ENCODE results near the gene PRRT1.

The PRRT1 gene

GRCh38 chr6:32171234-32171633 is 19.5 kb upstream of the PRRT1 start:
- Histone ChIP-seq H3K36me3 (ENCODE audit: control insufficient read depth in 2 of 2, insufficient read depth in 2 of 2, low read length in 2 of 2) (peaks cover 26 to 39% of the 10 kb centered on the region in 2 donors), H3K9me3 (ENCODE audit: control insufficient read depth in 2 of 2, low read length in 2 of 2) (no peaks in the 10 kb centered on the region), H3K4me3 (ENCODE audit: low read length in 2 of 2) (no peak overlapping the region), H3K27ac (ENCODE audit: low read length) (no peak overlapping the region), H3K4me1 (ENCODE audit: control insufficient read depth, insufficient read depth, low read length) (peaks cover 22% of the 10 kb centered on the region), H3K27me3 (ENCODE audit: control insufficient read depth in 1 of 2, insufficient read depth in 2 of 2, low read length in 2 of 2) (no peaks in the 10 kb centered on the region), H3K9ac (ENCODE audit: low read length in 2 of 2) (no peak overlapping the region)

DNA sequence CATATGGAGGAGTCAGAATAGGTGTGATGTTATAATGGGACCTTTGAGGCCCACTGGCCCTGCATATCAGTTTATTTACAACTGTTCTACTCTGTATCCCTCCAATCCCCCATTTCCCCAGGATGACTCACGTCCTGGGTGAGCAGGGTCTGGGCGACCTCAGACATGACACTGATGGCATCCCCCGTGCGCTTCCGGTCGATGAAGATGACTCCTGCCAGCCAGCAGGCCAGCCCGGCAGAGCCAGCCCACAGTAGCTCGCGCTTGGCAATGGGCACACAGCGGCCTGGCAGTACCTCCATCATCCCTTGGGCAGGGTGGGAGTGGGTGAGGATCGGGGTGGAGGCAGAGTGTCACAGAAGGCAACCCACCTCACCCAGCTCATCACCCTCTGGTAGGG is 18.6 kb upstream of the PRRT1 start:
- H3K27me3 ChIP-seq (ENCODE audit: control insufficient read depth in 1 of 2, insufficient read depth in 2 of 2, low read length in 2 of 2): no peaks in the 10 kb centered on the region
- H3K4me1 ChIP-seq (ENCODE audit: control insufficient read depth, insufficient read depth, low read length): peaks cover 16% of the 10 kb centered on the region
- H3K4me3 ChIP-seq (ENCODE audit: low read length in 2 of 2): no peak overlapping the region
- H3K36me3 ChIP-seq (ENCODE audit: control insufficient read depth in 2 of 2, insufficient read depth in 2 of 2, low read length in 2 of 2): peaks cover 27 to 42% of the 10 kb centered on the region in 2 donors
- H3K9me3 ChIP-seq (ENCODE audit: control insufficient read depth in 2 of 2, low read length in 2 of 2): no peaks in the 10 kb centered on the region
- H3K9ac ChIP-seq (ENCODE audit: low read length in 2 of 2): no peak overlapping the region
- H3K27ac ChIP-seq (ENCODE audit: low read length): no peak overlapping the region

DNA sequence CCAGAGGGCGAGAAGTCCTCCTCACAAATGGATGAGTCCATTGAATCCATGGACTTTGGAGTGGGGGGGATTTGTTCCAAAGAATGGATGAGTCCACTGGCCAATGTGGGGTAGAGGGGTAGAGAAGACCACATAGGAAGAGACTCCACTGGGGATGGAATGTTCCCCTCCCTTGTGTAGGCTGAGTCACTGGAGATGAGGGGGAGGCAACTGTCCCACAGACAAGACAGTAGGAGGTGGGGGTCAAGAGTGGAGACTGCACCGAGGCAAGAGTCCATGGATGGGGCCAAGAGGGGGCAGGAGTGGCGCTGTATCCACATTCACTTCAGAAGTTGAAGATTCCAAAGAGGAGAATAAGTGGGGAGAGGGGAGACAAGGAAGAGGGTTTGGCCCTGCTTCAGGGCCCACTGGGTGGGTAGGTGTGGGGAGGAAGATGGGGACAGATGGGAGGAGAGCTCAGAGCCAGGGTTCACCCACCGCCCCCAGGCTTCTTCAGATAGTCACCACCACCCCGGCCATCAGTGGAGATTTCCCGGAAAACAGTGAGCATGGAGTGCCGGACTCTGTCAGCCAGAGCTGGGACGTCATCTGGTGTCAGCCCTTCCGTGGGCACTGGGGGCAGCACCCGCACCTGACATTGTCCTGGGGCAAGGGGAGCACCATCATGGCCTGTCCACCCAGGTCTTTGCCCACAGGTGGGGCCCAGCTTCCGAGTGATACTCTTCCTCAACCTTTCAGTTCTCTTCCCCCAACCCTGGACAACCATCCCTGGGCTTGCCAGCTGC is 17.3 kb upstream of the PRRT1 start:
- Histone ChIP-seq H3K4me1 (ENCODE audit: control insufficient read depth, insufficient read depth, low read length) (peaks cover 5% of the 10 kb centered on the region), H3K27me3 (ENCODE audit: control insufficient read depth in 1 of 2, insufficient read depth in 2 of 2, low read length in 2 of 2) (no peaks in the 10 kb centered on the region), H3K36me3 (ENCODE audit: control insufficient read depth in 2 of 2, insufficient read depth in 2 of 2, low read length in 2 of 2) (peaks cover 27 to 42% of the 10 kb centered on the region in 2 donors), H3K9ac (ENCODE audit: low read length in 2 of 2) (no peak overlapping the region), H3K27ac (ENCODE audit: low read length) (peak overlapping the region; percentile 24), H3K9me3 (ENCODE audit: control insufficient read depth in 2 of 2, low read length in 2 of 2) (no peaks in the 10 kb centered on the region), H3K4me3 (ENCODE audit: low read length in 2 of 2) (no peak overlapping the region)

- Histone ChIP-seq H3K27ac (ENCODE audit: low read length) (peak overlapping the region; percentile 18), H3K9me3 (ENCODE audit: control insufficient read depth in 2 of 2, low read length in 2 of 2) (no peaks in the 10 kb centered on the region), H3K27me3 (ENCODE audit: control insufficient read depth in 1 of 2, insufficient read depth in 2 of 2, low read length in 2 of 2) (no peaks in the 10 kb centered on the region), H3K4me1 (ENCODE audit: control insufficient read depth, insufficient read depth, low read length) (peaks cover 5% of the 10 kb centered on the region), H3K9ac (ENCODE audit: low read length in 2 of 2) (no peak overlapping the region), H3K36me3 (ENCODE audit: control insufficient read depth in 2 of 2, insufficient read depth in 2 of 2, low read length in 2 of 2) (peaks cover 27 to 44% of the 10 kb centered on the region in 2 donors), H3K4me3 (ENCODE audit: low read length in 2 of 2) (no peak overlapping the region)
Measured at GRCh38 chr6:32168350-32168749, 16.6 kb upstream of the PRRT1 start.

DNA sequence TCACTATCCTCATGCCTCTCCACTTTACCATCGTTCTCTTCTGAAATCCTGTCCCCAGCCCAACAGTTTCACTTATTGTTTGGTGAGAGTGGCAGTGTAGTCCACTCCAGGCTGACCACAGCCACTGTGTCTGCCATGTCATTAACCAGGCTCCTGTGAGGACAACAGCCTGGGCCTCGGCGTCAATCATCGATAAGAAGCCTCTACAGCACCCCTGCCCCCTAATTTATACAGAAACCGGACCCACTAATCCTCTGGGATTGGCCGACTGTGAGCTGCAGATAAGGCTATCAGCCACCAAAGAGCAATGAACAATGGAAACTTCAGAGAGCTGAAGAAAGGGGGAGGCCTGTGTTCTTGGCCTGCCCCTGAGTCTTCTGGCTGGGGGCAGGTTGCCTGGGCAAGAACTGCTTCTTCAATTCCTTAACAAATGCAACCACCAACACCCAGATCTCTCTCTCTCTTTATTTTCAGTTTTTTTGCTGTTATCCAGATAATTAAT is 16.1 kb upstream of the PRRT1 start:
- peaks cover under 1% of the 10 kb centered on the region for H3K4me1 ChIP-seq (ENCODE audit: control insufficient read depth, insufficient read depth, low read length)
- H3K9me3 ChIP-seq (ENCODE audit: control insufficient read depth in 2 of 2, low read length in 2 of 2): no peaks in the 10 kb centered on the region
- H3K4me3 ChIP-seq (ENCODE audit: low read length in 2 of 2): no peak overlapping the region
- H3K36me3 ChIP-seq (ENCODE audit: control insufficient read depth in 2 of 2, insufficient read depth in 2 of 2, low read length in 2 of 2): peaks cover 27 to 47% of the 10 kb centered on the region in 2 donors
- H3K27me3 ChIP-seq (ENCODE audit: control insufficient read depth in 1 of 2, insufficient read depth in 2 of 2, low read length in 2 of 2): no peaks in the 10 kb centered on the region
- no peak overlapping the region for H3K9ac ChIP-seq (ENCODE audit: low read length in 2 of 2)
- H3K27ac ChIP-seq (ENCODE audit: low read length): peak overlapping the region; percentile 18

DNA sequence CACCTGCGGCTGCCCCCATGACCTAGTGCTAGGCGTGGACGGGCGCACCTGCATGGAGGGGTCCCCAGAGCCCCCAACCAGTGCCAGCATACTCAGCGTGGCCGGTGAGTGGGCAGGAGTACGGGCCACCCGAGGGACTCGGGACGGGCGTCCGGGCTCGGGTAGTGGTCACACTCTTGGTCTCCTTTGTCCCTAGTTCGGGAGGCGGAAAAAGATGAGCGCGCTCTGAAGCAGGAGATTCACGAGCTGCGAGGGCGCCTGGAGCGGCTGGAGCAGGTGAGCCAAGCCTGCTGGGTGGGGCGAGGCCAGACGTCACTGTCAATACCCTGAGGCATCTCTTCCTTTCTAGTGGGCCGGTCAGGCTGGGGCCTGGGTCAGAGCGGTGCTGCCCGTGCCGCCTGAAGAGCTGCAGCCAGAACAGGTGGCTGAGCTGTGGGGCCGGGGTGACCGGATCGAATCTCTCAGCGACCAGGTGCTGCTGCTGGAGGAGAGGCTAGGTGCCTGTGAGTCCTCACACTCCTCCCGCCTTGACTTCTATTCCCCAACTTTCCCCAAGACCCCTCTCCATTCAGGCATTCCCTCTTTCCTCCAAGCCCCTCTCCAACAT is 15.5 kb upstream of the PRRT1 start:
- H3K9ac ChIP-seq (ENCODE audit: low read length in 2 of 2): no peak overlapping the region
- H3K36me3 ChIP-seq (ENCODE audit: control insufficient read depth in 2 of 2, insufficient read depth in 2 of 2, low read length in 2 of 2): peaks cover 27 to 52% of the 10 kb centered on the region in 2 donors
- H3K9me3 ChIP-seq (ENCODE audit: control insufficient read depth in 2 of 2, low read length in 2 of 2): no peaks in the 10 kb centered on the region
- H3K27me3 ChIP-seq (ENCODE audit: control insufficient read depth in 1 of 2, insufficient read depth in 2 of 2, low read length in 2 of 2): no peaks in the 10 kb centered on the region
- peak overlapping the region; percentile 18 for H3K27ac ChIP-seq (ENCODE audit: low read length)
- no peaks in the 10 kb centered on the region for H3K4me1 ChIP-seq (ENCODE audit: control insufficient read depth, insufficient read depth, low read length)
- H3K4me3 ChIP-seq (ENCODE audit: low read length in 2 of 2): no peak overlapping the region

DNA sequence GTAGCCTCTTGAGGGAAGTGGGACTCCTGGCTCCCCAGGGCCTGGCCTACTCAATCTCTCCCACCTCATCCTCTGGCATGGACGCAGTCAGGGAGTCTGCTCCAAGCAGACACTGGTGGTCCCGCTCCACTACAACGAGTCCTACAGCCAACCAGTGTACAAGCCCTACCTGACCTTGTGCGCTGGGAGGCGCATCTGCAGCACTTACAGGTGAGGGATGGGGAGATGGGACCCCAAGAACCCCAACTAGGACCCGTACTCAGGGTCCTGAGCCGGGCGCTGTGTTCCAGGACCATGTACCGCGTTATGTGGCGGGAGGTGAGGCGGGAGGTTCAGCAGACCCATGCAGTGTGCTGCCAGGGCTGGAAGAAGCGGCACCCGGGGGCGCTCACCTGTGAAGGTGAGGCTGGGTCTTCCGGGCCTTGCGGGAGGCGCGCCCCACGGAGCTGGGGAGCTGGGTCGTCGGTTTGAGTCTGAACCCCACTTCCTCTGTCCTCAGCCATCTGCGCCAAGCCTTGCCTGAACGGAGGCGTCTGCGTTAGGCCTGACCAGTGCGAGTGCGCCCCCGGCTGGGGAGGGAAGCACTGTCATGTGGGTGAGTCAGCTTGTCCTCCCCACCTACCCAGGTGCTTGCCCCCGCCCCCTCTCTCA is 14.8 kb upstream of the PRRT1 start:
- Histone ChIP-seq H3K27ac (ENCODE audit: low read length) (no peak overlapping the region), H3K4me1 (ENCODE audit: control insufficient read depth, insufficient read depth, low read length) (no peaks in the 10 kb centered on the region), H3K36me3 (ENCODE audit: control insufficient read depth in 2 of 2, insufficient read depth in 2 of 2, low read length in 2 of 2) (peaks cover 27 to 52% of the 10 kb centered on the region in 2 donors)

DNA sequence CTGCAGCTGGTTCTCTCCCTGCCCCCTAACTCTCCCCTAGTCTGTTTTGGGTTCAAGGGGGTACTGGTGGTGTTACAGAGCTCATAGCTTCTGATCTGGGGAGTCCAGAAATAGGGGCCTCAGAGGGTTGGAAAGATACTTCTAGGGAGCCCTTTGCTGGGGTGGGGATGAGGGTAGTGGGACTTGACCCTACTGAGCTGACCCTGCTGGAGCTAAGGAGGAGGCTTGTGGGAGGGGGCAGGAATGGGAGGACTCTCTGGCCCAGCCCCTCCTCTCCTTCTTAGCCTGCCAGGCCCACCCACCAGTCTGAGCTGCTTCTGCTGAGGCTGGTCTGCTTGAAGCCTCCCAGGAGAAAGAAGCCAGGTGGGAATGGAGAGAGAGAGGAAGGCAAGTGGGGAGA is 12.6 kb upstream of the PRRT1 start, which contains the start of gene EGFL8:
EGFL8 (plus strand) TSS at position 301 of the 400 bp plus-strand sequence. CDS start 1,571 bp downstream, outside the sequence.
- Histone ChIP-seq H3K27ac (ENCODE audit: low read length) (peak within 1 kb of the TSS; percentile 49), H3K4me1 (ENCODE audit: control insufficient read depth, insufficient read depth, low read length) (no peaks in the 10 kb centered on the region), H3K36me3 (ENCODE audit: control insufficient read depth in 2 of 2, insufficient read depth in 2 of 2, low read length in 2 of 2) (peaks cover 12 to 32% of the 10 kb centered on the region in 2 donors), H3K9me3 (ENCODE audit: control insufficient read depth in 2 of 2, low read length in 2 of 2) (no peaks in the 10 kb centered on the region), H3K27me3 (ENCODE audit: control insufficient read depth in 1 of 2, insufficient read depth in 2 of 2, low read length in 2 of 2) (no peaks in the 10 kb centered on the region), H3K9ac (ENCODE audit: low read length in 2 of 2) (no peak within 1 kb of the TSS), H3K4me3 (ENCODE audit: low read length in 2 of 2) (no peak within 1 kb of the TSS)

More for the DNA sequence above, 14.8 kb upstream of the PRRT1 start:
- Histone ChIP-seq H3K9me3 (ENCODE audit: control insufficient read depth in 2 of 2, low read length in 2 of 2) (no peaks in the 10 kb centered on the region), H3K9ac (ENCODE audit: low read length in 2 of 2) (no peak overlapping the region), H3K27me3 (ENCODE audit: control insufficient read depth in 1 of 2, insufficient read depth in 2 of 2, low read length in 2 of 2) (no peaks in the 10 kb centered on the region), H3K4me3 (ENCODE audit: low read length in 2 of 2) (no peak overlapping the region)

DNA sequence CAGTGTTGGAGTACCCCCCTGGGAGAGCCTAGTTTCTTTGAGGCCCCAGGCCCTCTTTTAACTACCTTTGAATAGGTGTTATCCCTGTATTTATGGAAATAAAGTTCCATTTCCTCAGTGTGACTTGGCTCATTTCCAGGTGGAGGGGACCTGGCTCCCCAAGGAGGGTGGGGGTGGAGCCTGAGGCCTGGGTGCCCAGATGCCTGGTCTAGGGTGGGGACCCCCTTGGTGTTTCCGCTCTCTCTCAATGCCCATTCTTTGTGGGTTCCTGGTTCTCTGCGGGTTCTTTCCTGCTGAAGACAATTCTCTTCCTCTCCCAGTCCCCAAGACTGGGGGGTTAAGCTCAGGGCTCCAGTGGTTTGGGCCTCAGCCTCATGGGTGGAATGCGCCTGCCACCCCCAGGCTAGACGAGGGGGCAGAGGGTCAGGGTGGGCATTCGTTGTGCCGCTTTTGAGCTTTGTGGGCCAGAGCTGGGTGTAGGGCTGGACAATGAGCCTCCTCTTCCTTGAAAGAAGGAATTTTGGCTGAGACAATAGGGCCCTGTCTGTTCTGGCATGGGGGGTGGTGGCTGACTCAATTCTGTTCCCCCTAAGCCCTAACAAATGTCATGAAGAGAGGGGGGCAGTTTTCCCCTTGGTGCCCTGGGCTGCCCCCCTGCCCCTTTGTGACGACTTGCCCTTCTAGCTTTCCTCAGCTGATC is 12.0 kb upstream of the PRRT1 start:
- Histone ChIP-seq H3K9me3 (ENCODE audit: control insufficient read depth in 2 of 2, low read length in 2 of 2) (no peaks in the 10 kb centered on the region), H3K27ac (ENCODE audit: low read length) (peak overlapping the region; percentile 49), H3K4me3 (ENCODE audit: low read length in 2 of 2) (no peak overlapping the region), H3K9ac (ENCODE audit: low read length in 2 of 2) (no peak overlapping the region), H3K4me1 (ENCODE audit: control insufficient read depth, insufficient read depth, low read length) (no peaks in the 10 kb centered on the region), H3K36me3 (ENCODE audit: control insufficient read depth in 2 of 2, insufficient read depth in 2 of 2, low read length in 2 of 2) (peaks cover 12 to 33% of the 10 kb centered on the region in 2 donors), H3K27me3 (ENCODE audit: control insufficient read depth in 1 of 2, insufficient read depth in 2 of 2, low read length in 2 of 2) (no peaks in the 10 kb centered on the region)

GRCh38 chr6:32158052-32158451 is 6.3 kb upstream of the PRRT1 start:
- Histone ChIP-seq H3K9me3 (ENCODE audit: control insufficient read depth in 2 of 2, low read length in 2 of 2) (no peaks in the 10 kb centered on the region), H3K9ac (ENCODE audit: low read length in 2 of 2) (no peak overlapping the region), H3K4me3 (ENCODE audit: low read length in 2 of 2) (no peak overlapping the region), H3K36me3 (ENCODE audit: control insufficient read depth in 2 of 2, insufficient read depth in 2 of 2, low read length in 2 of 2) (peaks cover 24 to 27% of the 10 kb centered on the region in 2 donors), H3K27me3 (ENCODE audit: control insufficient read depth in 1 of 2, insufficient read depth in 2 of 2, low read length in 2 of 2) (no peaks in the 10 kb centered on the region), H3K4me1 (ENCODE audit: control insufficient read depth, insufficient read depth, low read length) (peaks cover 21% of the 10 kb centered on the region), H3K27ac (ENCODE audit: low read length) (no peak overlapping the region)

All from stomach smooth muscle (tissue), 2 donors.